Measurements from ENCODE around the gene SMARCAD1. TPM values are rescaled to one million over a fixed set of nuclear protein-coding genes. Genes with fewer than 3 reads are reported as not detected.

The SMARCAD1 gene
- total and polyA plus RNA-seq, 9 of the 15 experiments (the other 6 are each of a cell fraction or from before 2014, with no cell fraction given): 11.2 to 52.2 (median 34.6) TPM

DNA sequence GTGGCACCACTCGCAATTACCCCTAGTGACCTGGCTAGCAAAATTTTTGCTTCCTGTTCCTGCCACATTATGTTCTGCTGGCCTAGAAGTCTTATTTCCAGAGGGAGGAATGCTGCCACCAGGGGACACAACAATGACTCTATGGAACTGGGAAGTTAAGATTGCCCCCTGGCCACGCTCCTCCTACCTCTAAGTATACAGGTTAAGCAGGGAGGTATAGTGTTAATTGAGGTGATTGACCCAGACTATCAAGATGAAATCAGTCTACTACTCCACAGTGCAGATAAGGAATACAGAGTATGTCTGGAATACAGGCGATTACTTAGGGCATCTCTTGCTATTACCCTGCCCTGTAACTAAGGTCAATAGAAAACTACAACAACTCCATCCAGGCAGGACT is 48.8 kb upstream of the SMARCAD1 start:
- BruUV-seq (replicated peaks): no TSS peak
- no peak overlapping the region for H3K9ac ChIP-seq (ENCODE audit: insufficient read depth in 1 of 2, low read depth in 2 of 2, low read length in 2 of 2)
- no peaks in the 10 kb centered on the region; a peak in 2 of 5 replicates for H3K4me1 ChIP-seq (replicated peaks in 1 of 2; ENCODE audit: control insufficient read depth in 2 of 2, insufficient read depth in 2 of 2, low read length in 2 of 2)
- POLR2A ChIA-PET: no interaction called here
- H3K9me1 ChIP-seq (ENCODE audit: control insufficient read depth, insufficient read depth, low read length): no peaks in the 10 kb centered on the region
- intact Hi-C loops (cut with micrococcal nuclease): no loop called here
- H3K27ac ChIP-seq (ENCODE audit: extremely low read depth, low read depth, low read length): no peak overlapping the region
- no peak for ATAC-seq
- no peak for DNase-seq (ENCODE audit: extremely low read depth in 1 of 4, low spot score in 3 of 4)
- no peak for TF ChIP-seq RBM14 (IDR thresholded peaks at IDR 0.05; ENCODE audit: borderline replicate concordance, insufficient read depth, low read depth, low read length)
- TF ChIP-seq ZFP91 (CRISPR knock-in tag; IDR thresholded peaks at IDR 0.05): no peak
- no peak for TF ChIP-seq PATZ1 (CRISPR knock-in tag; IDR thresholded peaks at IDR 0.05; ENCODE audit: borderline replicate concordance)
- no peak for TF ChIP-seq MXI1 (IDR thresholded peaks at IDR 0.05; ENCODE audit: low read depth, low read length)
- no peak for TF ChIP-seq GATAD2A (IDR thresholded peaks at IDR 0.05)
- TF ChIP-seq BHLHE40 (IDR thresholded peaks at IDR 0.05; ENCODE audit: low read length): no peak
- no peak for TF ChIP-seq MYC (IDR thresholded peaks at IDR 0.05; ENCODE audit: low read depth, low read length)
- no peak for TF ChIP-seq MYC (CRISPR knock-in tag; IDR thresholded peaks at IDR 0.05; ENCODE audit: borderline replicate concordance, low read depth)
- no peak overlapping the region for H3K4me2 ChIP-seq (ENCODE audit: insufficient read depth, low read length)
- peaks cover 4% of the 10 kb centered on the region in 2 experiments; a peak in 2 of 5 replicates for H3K27me3 ChIP-seq (ENCODE audit: control insufficient read depth in 2 of 2, insufficient read depth in 2 of 2, low read length in 2 of 2)
- no peak overlapping the region for H3K4me3 ChIP-seq
- H3K79me2 ChIP-seq (ENCODE audit: control insufficient read depth, insufficient read depth, low read length): no peaks in the 10 kb centered on the region
- H2AFZ ChIP-seq (ENCODE audit: low read depth, low read length): no peak overlapping the region
- H4K20me1 ChIP-seq (replicated peaks; ENCODE audit: control insufficient read depth, insufficient read depth, low read length): no peaks in the 10 kb centered on the region; the same call in 1 of the 2 replicates
- FAIRE-seq: no peak
- WGBS (ENCODE audit: insufficient coverage, low coverage, missing lambda C conversion rate): 0% methylated on average over 3 of the region's 3 CpGs
- CTCF ChIA-PET (ENCODE audit: low intra/inter-chr PET ratio): no interaction called here
- H3K9me3 ChIP-seq (replicated peaks; ENCODE audit: control insufficient read depth, insufficient read depth, low read depth, low read length): no peaks in the 10 kb centered on the region
- in situ Hi-C loops (cut with MboI): no loop called here
- H3K36me3 ChIP-seq (ENCODE audit: control insufficient read depth, insufficient read depth, low read length): no peaks in the 10 kb centered on the region

Data from K562 (cell line).